Breast epithelium (tissue), 4 donors: ENCODE results near the gene FCAMR. TPM values are rescaled to one million over a fixed set of nuclear protein-coding genes. Genes with fewer than 3 reads are reported as not detected.

Experiments used
- DNase-seq, 2 donors: peaks; one replicate each; pipeline ENCODE4 v3.0.0-alpha.2; 2019; ENCODE audit warnings: low spot score in 2 of 2
- H3K27ac ChIP-seq, 2 donors: fragments of 200-600 bp; sonication (generic) in 1 of 2; one replicate each; pipeline ENCODE4 v1.5.1; 2016 to 2019; ENCODE audit warnings: mild to moderate bottlenecking in 1 of 2
- H3K27me3 ChIP-seq, 2 donors: fragments of 200-600 bp; sonication (generic) in 1 of 2; one replicate each; pipeline versions ENCODE4 v1.5.1 to v1.6.0; 2017 to 2019; ENCODE audit warnings: control low read depth in 1 of 2, mild to moderate bottlenecking in 1 of 2
- H3K36me3 ChIP-seq: fragments of 200-600 bp; one replicate; pipeline ENCODE4 v1.5.1; 2019
- H3K4me1 ChIP-seq, 2 donors: fragments of 200-600 bp; sonication (generic); one replicate each; pipeline ENCODE4 v1.5.1; 2016 to 2019; ENCODE audit warnings: control low read depth in 1 of 2
- H3K4me3 ChIP-seq, 3 donors: fragments of 200-600 bp; sonication (generic); 1 replicate in 2 of 3; 2 replicates in 1 of 3; pipeline ENCODE4 v1.5.1; 2016 to 2019; ENCODE audit warnings: mild to moderate bottlenecking in 3 of 3, moderate library complexity in 2 of 3
- H3K9me3 ChIP-seq, 2 donors: fragments of 200-600 bp; sonication (generic) in 1 of 2; one replicate each; pipeline ENCODE4 v1.5.1; 2016 to 2019; ENCODE audit warnings: control low read depth in 1 of 2
- POLR2A ChIP-seq: fragments of 450-650 bp; IDR thresholded peaks from one replicate; pipeline ENCODE4 v1.6.1; 2016; ENCODE audit warnings: antibody characterized with exemption, mild to moderate bottlenecking, moderate library complexity
- POLR2AphosphoS5 ChIP-seq, 3 donors: sonication (generic); formaldehyde crosslinking; IDR thresholded peaks; one replicate each; pipeline ENCODE4 v1.6.1; 2017; ENCODE audit warnings: antibody characterized with exemption in 3 of 3
- intact Hi-C: fragments of 100-400 bp; cut with DNase I; formaldehyde crosslinking; loops from one replicate; pipeline ENCODE4 v1.15.1; 2023; ENCODE audit warnings: low total_unique reads
- total RNA-seq, 3 donors: library from RNA; depleted of rRNA; stranded (reverse); fragments of >200 nt; gene quantifications; one replicate each; pipeline ENCODE4 v1.1.0, GENCODE V29; 2016
- TF ChIP-seq, protein P1 (sequence below), 3 donors: fragments of 450-650 bp; IDR thresholded peaks; one replicate each; pipeline ENCODE4 v1.5.1; 2016 to 2017; ENCODE audit warnings: antibody characterized with exemption in 3 of 3, mild to moderate bottlenecking in 3 of 3, moderate library complexity in 3 of 3

The FCAMR gene
- total RNA-seq, 3 donors from 2014 or later, result not detected

DNA sequence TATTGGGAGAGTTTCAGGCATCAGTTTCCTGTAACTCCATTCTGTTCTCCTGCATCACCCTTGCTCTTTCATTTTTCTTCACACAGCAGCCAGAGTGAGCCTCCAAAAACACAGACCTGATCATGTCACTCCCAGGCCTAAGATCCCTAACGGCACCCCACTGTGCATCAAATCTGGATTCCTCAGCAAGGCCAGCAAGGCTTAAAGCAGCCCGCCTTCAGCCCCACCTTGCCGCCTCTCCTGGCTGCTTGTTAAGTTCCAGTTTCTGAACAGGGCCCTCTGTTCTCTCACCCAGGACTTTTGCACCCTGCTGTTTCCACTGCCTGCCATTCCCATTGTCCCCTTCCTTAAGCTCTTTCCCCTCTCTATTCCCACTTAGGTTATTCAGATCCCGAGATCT, 33.0 kb upstream of the FCAMR start:
- DNase-seq, result no peak
- Histone ChIP-seq H3K36me3 (no peaks in the 10 kb centered on the region), H3K4me3 (no peak overlapping the region), H3K9me3 (peaks cover 0 to 7% of the 10 kb centered on the region in 2 donors), H3K27ac (peak overlapping the region; percentile 62 to 95), H3K4me1 (peaks cover 0 to 4% of the 10 kb centered on the region in 2 donors), H3K27me3 (no peaks in the 10 kb centered on the region)
- TF ChIP-seq POLR2AphosphoS5 (IDR thresholded peaks at IDR 0.05) (no peak), POLR2A (no peak)
- TF ChIP-seq, protein P1, sequence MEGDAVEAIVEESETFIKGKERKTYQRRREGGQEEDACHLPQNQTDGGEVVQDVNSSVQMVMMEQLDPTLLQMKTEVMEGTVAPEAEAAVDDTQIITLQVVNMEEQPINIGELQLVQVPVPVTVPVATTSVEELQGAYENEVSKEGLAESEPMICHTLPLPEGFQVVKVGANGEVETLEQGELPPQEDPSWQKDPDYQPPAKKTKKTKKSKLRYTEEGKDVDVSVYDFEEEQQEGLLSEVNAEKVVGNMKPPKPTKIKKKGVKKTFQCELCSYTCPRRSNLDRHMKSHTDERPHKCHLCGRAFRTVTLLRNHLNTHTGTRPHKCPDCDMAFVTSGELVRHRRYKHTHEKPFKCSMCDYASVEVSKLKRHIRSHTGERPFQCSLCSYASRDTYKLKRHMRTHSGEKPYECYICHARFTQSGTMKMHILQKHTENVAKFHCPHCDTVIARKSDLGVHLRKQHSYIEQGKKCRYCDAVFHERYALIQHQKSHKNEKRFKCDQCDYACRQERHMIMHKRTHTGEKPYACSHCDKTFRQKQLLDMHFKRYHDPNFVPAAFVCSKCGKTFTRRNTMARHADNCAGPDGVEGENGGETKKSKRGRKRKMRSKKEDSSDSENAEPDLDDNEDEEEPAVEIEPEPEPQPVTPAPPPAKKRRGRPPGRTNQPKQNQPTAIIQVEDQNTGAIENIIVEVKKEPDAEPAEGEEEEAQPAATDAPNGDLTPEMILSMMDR (IDR thresholded peaks at IDR 0.05), result no peak
- intact Hi-C loops, result no loop called here

DNA sequence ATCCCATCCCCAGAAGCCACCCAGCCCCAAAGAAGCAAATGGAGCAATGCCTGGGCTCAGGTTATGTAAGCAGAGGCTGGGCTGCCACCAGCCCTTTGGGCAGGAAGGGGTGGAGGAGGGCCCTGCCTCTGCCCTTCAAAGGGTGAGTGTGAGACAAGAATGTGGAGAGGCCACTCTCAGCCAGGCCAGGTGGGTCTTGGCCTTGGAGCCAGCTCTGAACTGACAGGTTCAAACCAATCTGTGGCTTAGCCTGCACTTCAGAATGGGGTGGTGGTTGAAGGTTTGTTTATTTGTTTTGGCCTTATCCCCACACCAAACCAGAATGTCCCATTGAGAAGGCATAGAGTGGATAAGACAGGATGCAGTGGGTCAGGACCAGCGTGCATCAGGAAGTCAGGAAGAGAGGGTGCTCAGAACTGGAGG, 32.5 kb upstream of the FCAMR start:
- DNase-seq, result peak in 1 of 2 donors; percentile 82
- no peaks in the 10 kb centered on the region for H3K36me3 ChIP-seq
- no peaks in the 10 kb centered on the region for H3K27me3 ChIP-seq
- peak overlapping the region; percentile 62 to 95 for H3K27ac ChIP-seq
- intact Hi-C loops, result no loop called here
- no peak overlapping the region for H3K4me3 ChIP-seq
- TF ChIP-seq POLR2AphosphoS5 (IDR thresholded peaks at IDR 0.05), result peak in 1 of 3 donors; percentile 42
- TF ChIP-seq POLR2A, result no peak
- TF ChIP-seq, protein P1 (IDR thresholded peaks at IDR 0.05), result no peak
- H3K9me3 ChIP-seq, result peaks cover 0 to 2% of the 10 kb centered on the region in 2 donors
- peaks cover 0 to 4% of the 10 kb centered on the region in 2 donors for H3K4me1 ChIP-seq

DNA sequence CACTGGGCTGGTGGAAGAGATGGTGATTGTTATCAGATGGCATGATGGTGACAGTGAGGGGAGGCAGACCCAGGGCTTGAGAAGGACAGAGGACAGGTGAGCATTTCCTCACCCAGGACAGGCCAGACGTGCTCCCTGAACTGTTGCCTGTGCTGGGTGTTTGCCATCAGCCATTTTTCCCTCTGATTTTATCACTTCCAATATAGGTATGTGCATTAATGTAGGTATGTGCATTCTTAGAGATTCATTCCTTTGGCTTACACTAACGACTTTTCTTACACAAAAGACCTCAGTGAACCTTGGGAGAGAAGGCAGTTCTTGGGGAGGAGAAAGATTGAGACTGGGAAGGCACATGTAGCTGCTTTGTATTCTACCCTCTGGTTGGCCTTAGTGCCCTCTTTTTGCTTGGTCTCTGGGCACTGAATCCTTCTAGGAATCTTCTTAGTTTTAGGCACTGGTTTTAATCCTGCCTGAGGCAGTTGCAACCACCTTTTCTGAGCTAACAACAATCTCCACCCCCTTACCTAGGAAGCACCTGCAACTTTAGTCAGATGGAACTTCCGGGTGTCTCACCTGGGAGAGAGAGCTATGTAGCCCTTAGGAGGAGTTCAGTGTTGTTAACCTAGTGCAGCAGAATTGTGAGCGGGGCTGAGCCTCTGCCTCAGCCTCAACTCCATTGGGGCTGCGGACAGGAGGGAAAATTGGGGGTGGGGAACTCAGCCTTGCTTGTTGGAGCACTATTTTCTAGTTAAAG, 31.4 kb upstream of the FCAMR start:
- Histone ChIP-seq H3K27me3 (no peaks in the 10 kb centered on the region), H3K4me3 (no peak overlapping the region), H3K9me3 (no peaks in the 10 kb centered on the region), H3K36me3 (no peaks in the 10 kb centered on the region), H3K27ac (peak overlapping the region; percentile 21 to 95), H3K4me1 (no peaks in the 10 kb centered on the region)
- TF ChIP-seq POLR2A (no peak), POLR2AphosphoS5 (IDR thresholded peaks at IDR 0.05) (no peak)
- TF ChIP-seq, protein P1 (IDR thresholded peaks at IDR 0.05), result no peak
- DNase-seq, result no peak
- intact Hi-C loops, result no loop called here

DNA sequence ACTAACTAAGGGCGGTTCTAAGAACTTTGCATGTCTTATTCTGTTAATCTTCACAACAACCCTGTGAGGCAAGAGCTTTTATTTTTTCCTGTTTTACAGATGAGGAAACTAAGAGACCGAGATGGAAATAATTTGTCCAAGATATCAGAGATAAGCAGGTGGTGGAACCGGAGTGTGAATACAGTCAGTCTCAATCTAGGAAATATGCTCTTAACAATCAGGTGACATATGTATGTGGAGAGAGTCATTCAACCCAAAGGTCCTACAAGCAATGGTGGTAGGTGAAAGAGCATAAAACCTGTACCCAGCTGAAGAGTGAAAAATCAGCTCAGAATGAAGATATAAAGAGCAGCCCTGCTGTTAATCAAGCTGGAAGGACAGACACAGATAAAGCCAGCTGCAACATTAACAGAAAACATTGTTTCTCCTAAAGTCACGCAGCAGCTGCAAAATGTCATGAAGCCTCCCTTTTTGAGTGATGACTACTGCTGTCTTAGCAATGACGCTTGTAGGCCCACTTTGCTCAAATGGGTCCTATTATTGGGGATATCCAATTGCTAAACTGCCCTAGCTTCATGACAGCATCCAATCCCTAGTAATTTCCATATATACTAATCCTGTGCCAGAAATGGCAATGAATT, 30.5 kb upstream of the FCAMR start:
- TF ChIP-seq POLR2AphosphoS5 (IDR thresholded peaks at IDR 0.05) (no peak), POLR2A (no peak)
- TF ChIP-seq, protein P1 (IDR thresholded peaks at IDR 0.05), result no peak
- no peak for DNase-seq
- no peaks in the 10 kb centered on the region for H3K36me3 ChIP-seq
- intact Hi-C loops, result no loop called here
- H3K4me1 ChIP-seq, result no peaks in the 10 kb centered on the region
- no peaks in the 10 kb centered on the region for H3K9me3 ChIP-seq
- no peaks in the 10 kb centered on the region for H3K27me3 ChIP-seq
- no peak overlapping the region for H3K4me3 ChIP-seq
- H3K27ac ChIP-seq, result no peak overlapping the region

DNA sequence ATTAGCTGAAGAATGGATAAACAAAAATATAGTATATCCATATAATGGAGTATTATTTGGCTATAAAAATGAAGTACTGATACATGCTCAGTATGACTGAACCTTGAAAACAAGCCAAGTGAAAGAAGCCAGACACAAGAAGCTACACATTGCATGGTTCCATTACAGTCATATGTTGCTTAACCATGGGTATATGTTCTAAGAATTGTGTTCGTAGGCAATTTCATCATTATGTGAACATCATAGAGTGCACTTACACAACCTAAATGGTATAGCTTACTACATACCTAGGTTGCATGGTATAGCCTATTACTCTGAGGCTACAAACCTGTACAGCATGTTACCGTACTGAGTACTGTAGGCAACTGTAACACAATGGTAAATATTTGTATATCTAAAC, 28.6 kb upstream of the FCAMR start:
- TF ChIP-seq, protein P1 (IDR thresholded peaks at IDR 0.05), result no peak
- TF ChIP-seq POLR2A, result no peak
- TF ChIP-seq POLR2AphosphoS5 (IDR thresholded peaks at IDR 0.05), result no peak
- H3K9me3 ChIP-seq, result no peaks in the 10 kb centered on the region
- intact Hi-C loops, result no loop called here
- no peaks in the 10 kb centered on the region for H3K36me3 ChIP-seq
- no peak overlapping the region for H3K27ac ChIP-seq
- H3K4me3 ChIP-seq, result no peak overlapping the region
- H3K4me1 ChIP-seq, result no peaks in the 10 kb centered on the region
- DNase-seq, result no peak
- H3K27me3 ChIP-seq, result no peaks in the 10 kb centered on the region
